NCI-H82 treated with DMSO at 0.1 percent for 48 hours (cell line): ENCODE results near the gene WDR11.

Source experiments
- DNase-seq: peaks from one replicate; lab custom pipeline; 2025; ENCODE audit not compliant: unreplicated experiment; lab: John Stamatoyannopoulos, UW

Gene WDR11

GRCh38 chr10:120945182-120945581 lies 94.0 kb downstream of the WDR11 start:
- DNase-seq = no peak

GRCh38 chr10:120945801-120946302 lies 94.7 kb downstream of the WDR11 start:
- DNase-seq = no peak

- DNase-seq = no peak
Observed at GRCh38 chr10:120946497-120946896, 95.3 kb downstream of the WDR11 start.

GRCh38 chr10:120948889-120949608 lies 97.9 kb downstream of the WDR11 start:
- no peak for DNase-seq

GRCh38 chr10:120949609-120950031 lies 98.5 kb downstream of the WDR11 start:
- no peak for DNase-seq

GRCh38 chr10:120950051-120950561 lies 98.9 kb downstream of the WDR11 start:
- DNase-seq = no peak

GRCh38 chr10:120951288-120951687 lies 100.1 kb downstream of the WDR11 start:
- DNase-seq = no peak

- DNase-seq = no peak
Observed at GRCh38 chr10:120953897-120954296, 102.7 kb downstream of the WDR11 start.
